Heart left ventricle (tissue), 16 donors: ENCODE data around the gene TBC1D8. TPM values are rescaled to one million over a fixed set of nuclear protein-coding genes. Genes with fewer than 3 reads are reported as not detected.
A peak's percentile ranks its signal among the peaks of the same experiment; 100 is the strongest.

ENCODE experiments used
- ATAC-seq, 4 donors: fragments of 200-7000 bp; cut with Tn5 transposase; one replicate each; pipeline ENCODE4 v1.9.1; 2020 to 2022; ENCODE audit warnings: moderate library complexity in 4 of 4, mild to moderate bottlenecking in 3 of 4, moderate number of reproducible peaks in 1 of 4
- DNase-seq, 5 donors: peaks; one replicate each; pipeline ENCODE4 v3.0.0-alpha.2; 2020
- H3K27ac ChIP-seq, 12 donors: fragments of 200-600 bp; sonication (generic) in 4 of 12; one replicate each; pipeline versions ENCODE4 v1.5.0 to v1.8.0; 2016 to 2022; ENCODE audit warnings: mild to moderate bottlenecking in 2 of 12
- H3K27me3 ChIP-seq, 9 donors: fragments of 200-600 bp; sonication (generic) in 2 of 9; one replicate each; pipeline versions ENCODE4 v1.5.1 to v1.8.0; 2016 to 2022; ENCODE audit warnings: mild to moderate bottlenecking in 3 of 9
- H3K36me3 ChIP-seq, 9 donors: fragments of 200-600 bp; sonication (generic) in 2 of 9; one replicate each; pipeline versions ENCODE4 v1.5.0 to v1.8.0; 2018 to 2022; ENCODE audit warnings: mild to moderate bottlenecking in 2 of 9
- H3K4me1 ChIP-seq, 12 donors: fragments of 200-600 bp; sonication (generic) in 4 of 12; one replicate each; pipeline versions ENCODE4 v1.5.0 to v1.8.0; 2016 to 2022; ENCODE audit warnings: mild to moderate bottlenecking in 3 of 12
- H3K4me3 ChIP-seq, 12 donors: fragments of 200-600 bp; sonication (generic) in 4 of 12; one replicate each; pipeline versions ENCODE4 v1.5.0 to v1.8.0; 2017 to 2022; ENCODE audit warnings: mild to moderate bottlenecking in 9 of 12, moderate library complexity in 4 of 12
- H3K9me3 ChIP-seq, 12 donors: fragments of 200-600 bp; sonication (generic) in 4 of 12; one replicate each; pipeline versions ENCODE4 v1.5.0 to v1.8.0; 2016 to 2022; ENCODE audit warnings: mild to moderate bottlenecking in 1 of 12
- CTCF ChIP-seq, 12 donors: fragments of 200-600 bp; sonication (generic) in 4 of 12; IDR thresholded peaks; one replicate each; pipeline versions ENCODE4 v1.5.0 to v1.8.0; 2018 to 2022; ENCODE audit warnings: antibody characterized with exemption in 12 of 12, mild to moderate bottlenecking in 5 of 12
- POLR2A ChIP-seq, 2 donors: fragments of 450-650 bp; IDR thresholded peaks; one replicate each; pipeline ENCODE4 v1.6.1; 2017; ENCODE audit warnings: antibody characterized with exemption in 2 of 2, mild to moderate bottlenecking in 2 of 2, moderate library complexity in 2 of 2
- WGBS, 4 donors: extraction: QIAGEN DNeasy Blood & Tissue Kit in 2 of 4; methylation state at CpG; one replicate each; pipeline versions ENCODE4 v1.1.5 to v1.1.7; 2013 to 2018; 5-methylcytosine and 5-hydroxymethylcytosine counted together
- intact Hi-C, 10 donors: fragments of 100-400 bp; cut with DNase I; formaldehyde crosslinking; loops; one replicate each; pipeline versions ENCODE4 v1.11.1 to v1.14.2; 2022
- polyA plus RNA-seq, 2 donors: library from polyadenylated mRNA; stranded (reverse); fragments of 200-250 nt; gene quantifications; one replicate each; pipeline ENCODE4 v1.2.3, GENCODE V29; 2013
- total RNA-seq, 9 donors: library from RNA; depleted of rRNA in 2 of 9; stranded (reverse); fragments of >200 nt in 2 of 9; fragmentation: NEBNext Ultra II Directional in 3 of 9; extraction: Animal tissue kit (Norgen Biotek cat#: 25700) in 3 of 9; gene quantifications; one replicate each; pipeline versions ENCODE4 v1.1.0 to v1.2.4, GENCODE V29; 2016 to 2023
- donor health status: ischemic (EF 13 %, LVEDD 7.1; RV severe dilation, severe dysfunction).
- donor health status: healthy with polysubstance abuse.
- donor health status: DM: no; HTN: yes; CAD: no.
- donor health status: DM: no; HTN: no; CAD: no.
- donor health status: ischemic (EF 25% LVEDD 6.9; RV normal size, moderate dysfunction).
- donor health status: ischemic (EF 25% LVEDD 5.7; RV mildly dilated, moderate dysfunction).
- donor health status: healthy.
- donor health status: DM: yes; HTN: yes; CAD: no.
- donor health status: ischemic (EF 35%, LVEDD 5.7; RV mildly dilated, moderate dysfunction).
- donor health status: nonischemic (EF 11% LVEDD 7.7; RV severe dilation, severe dysfunction).
- donor health status: DM: yes; HTN: yes; CAD: no.
- donor health status: PGD.
- donor health status: ischemic (EF 29% LVEDD 5.4; RV normal size, mild dysfunction).
- donor health status: nonischemic (EF 23%, LVEDD 6.1; RV moderate dilation, normal function).

The TBC1D8 gene
- total and polyA plus RNA-seq, 11 donors: 30.1 to 61.7 (median 42.9) TPM

- 79 to 87% (median 83%) methylated on average over 12 of the region's 12 CpGs for WGBS, 4 donors
- no peak for TF ChIP-seq POLR2A (IDR thresholded peaks at IDR 0.05)
- TF ChIP-seq CTCF (IDR thresholded peaks at IDR 0.05): no peak
- no peak overlapping the region for H3K27ac ChIP-seq
These were observed 187.0 kb downstream of the TBC1D8 start for GRCh38 chr2:100964222-100964621.

GRCh38 chr2:100963026-100963375 is 188.2 kb downstream of the TBC1D8 start:
- Histone ChIP-seq H3K27ac (no peak overlapping the region), H3K4me3 (no peak overlapping the region), H3K27me3 (no peaks in the 10 kb centered on the region), H3K9me3 (no peaks in the 10 kb centered on the region), H3K36me3 (peaks cover 0 to 35% (median 8%) of the 10 kb centered on the region in 9 donors), H3K4me1 (peaks cover 0 to 27% (median 11%) of the 10 kb centered on the region in 12 donors)
- WGBS, 4 donors: 91 to 94% (median 93%) methylated on average over 4 of the region's 4 CpGs
- TF ChIP-seq POLR2A (IDR thresholded peaks at IDR 0.05): no peak
- TF ChIP-seq CTCF (IDR thresholded peaks at IDR 0.05): no peak
- no peak for DNase-seq
- ATAC-seq: peak in 1 of 4 donors; percentile 7
- intact Hi-C loops: no loop called here

More at GRCh38 chr2:100964222-100964621, 187.0 kb downstream of the TBC1D8 start:
- no peak for ATAC-seq
- no peak for DNase-seq
- no peak overlapping the region for H3K4me3 ChIP-seq
- H3K27me3 ChIP-seq: no peaks in the 10 kb centered on the region
- peaks cover 0 to 15% (median 7%) of the 10 kb centered on the region in 12 donors for H3K4me1 ChIP-seq
- intact Hi-C loops: no loop called here
- peaks cover 0 to 47% (median 18%) of the 10 kb centered on the region in 9 donors for H3K36me3 ChIP-seq
- H3K9me3 ChIP-seq: no peaks in the 10 kb centered on the region

- peaks cover 0 to 30% (median 3%) of the 10 kb centered on the region in 9 donors for H3K36me3 ChIP-seq
- peaks cover 0 to 32% (median 13%) of the 10 kb centered on the region in 12 donors for H3K4me1 ChIP-seq
- peak overlapping the region in 1 of 12 donors; percentile 5 for H3K27ac ChIP-seq
- no peaks in the 10 kb centered on the region for H3K9me3 ChIP-seq
- TF ChIP-seq CTCF (IDR thresholded peaks at IDR 0.05): no peak
- TF ChIP-seq POLR2A (IDR thresholded peaks at IDR 0.05): no peak
- no peaks in the 10 kb centered on the region for H3K27me3 ChIP-seq
- H3K4me3 ChIP-seq: no peak overlapping the region
- 73 to 87% (median 77%) methylated on average over 12 of the region's 12 CpGs for WGBS, 4 donors
- DNase-seq (no peak), ATAC-seq (peak in 3 of 4 donors; percentile 19 to 65 (median 57))
- intact Hi-C loops: no loop called here
These were observed 188.7 kb downstream of the TBC1D8 start for GRCh38 chr2:100962366-100963025.

- Histone ChIP-seq H3K4me3 (no peak overlapping the region), H3K4me1 (peaks cover 0 to 38% (median 15%) of the 10 kb centered on the region in 12 donors), H3K27me3 (no peaks in the 10 kb centered on the region), H3K36me3 (peaks cover 0 to 17% (median 2%) of the 10 kb centered on the region in 9 donors), H3K9me3 (no peaks in the 10 kb centered on the region), H3K27ac (no peak overlapping the region)
- WGBS, 4 donors: 86 to 95% (median 90%) methylated on average over 3 to 4 of the region's 4 CpGs
- DNase-seq (no peak), ATAC-seq (no peak)
- intact Hi-C loops: no loop called here
- TF ChIP-seq POLR2A (IDR thresholded peaks at IDR 0.05) (no peak), CTCF (IDR thresholded peaks at IDR 0.05) (no peak)
These were observed 190.5 kb downstream of the TBC1D8 start for GRCh38 chr2:100960688-100961087.
